ENCODE data around the gene PAQR5.

DNA sequence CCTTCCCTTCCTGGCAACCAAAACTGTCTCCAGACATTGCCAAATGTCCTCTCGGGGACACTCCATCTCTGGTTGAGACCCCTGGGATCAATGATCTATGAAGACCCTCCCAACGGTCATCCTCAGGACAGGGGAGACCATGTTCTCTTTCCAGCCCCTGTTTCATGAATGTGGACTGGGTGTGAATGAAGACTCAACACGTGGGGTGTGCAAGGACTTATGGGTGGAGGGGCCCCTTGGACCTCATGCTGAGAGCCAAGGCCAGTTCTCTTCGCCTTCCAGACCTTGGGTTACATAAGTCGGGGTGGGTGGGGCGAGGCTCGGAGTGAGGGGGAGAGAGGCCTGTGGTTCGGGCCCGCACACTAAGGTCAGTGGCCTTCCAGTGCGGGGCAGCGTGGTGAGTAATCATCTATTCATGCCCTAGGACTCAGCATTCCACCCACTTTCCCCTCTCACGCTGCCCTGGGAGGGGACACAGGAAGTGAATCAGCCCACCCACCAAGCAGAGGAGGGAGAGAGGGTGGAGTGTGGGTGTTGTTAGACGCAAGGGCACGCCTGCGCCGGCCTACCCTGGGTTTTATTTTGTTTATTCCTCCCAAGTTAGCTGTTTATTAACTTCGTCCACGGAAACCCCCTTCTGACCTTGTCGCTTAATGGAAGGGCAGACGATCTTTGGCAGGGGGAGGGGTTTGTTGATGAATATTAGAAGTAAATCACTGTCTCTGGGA is 6.7 kb downstream of the PAQR5 start:
- no peak for TF ChIP-seq CTCF (IDR thresholded peaks at IDR 0.05; ENCODE audit: low read length)
- no peak for TF ChIP-seq EZH2 (IDR thresholded peaks at IDR 0.05; ENCODE audit: borderline replicate concordance, low read length)

Data from OCI-LY1 (cell line).